HG02885 (cell line): ENCODE data around the gene NCBP2L.
"Not testable (repeated sequence)": the region's sequence is repeated elsewhere in the genome, so short reads cannot be mapped to it uniquely, and the experiment has no call there.

Experiments
- ATAC-seq: cut with Tn5 transposase; IDR thresholded peaks from one replicate; pipeline ENCODE4 v1.9.1; 2021; ENCODE audit warnings: mild to moderate bottlenecking; ENCODE audit not compliant: unreplicated experiment, poor library complexity

NCBP2L gene

DNA sequence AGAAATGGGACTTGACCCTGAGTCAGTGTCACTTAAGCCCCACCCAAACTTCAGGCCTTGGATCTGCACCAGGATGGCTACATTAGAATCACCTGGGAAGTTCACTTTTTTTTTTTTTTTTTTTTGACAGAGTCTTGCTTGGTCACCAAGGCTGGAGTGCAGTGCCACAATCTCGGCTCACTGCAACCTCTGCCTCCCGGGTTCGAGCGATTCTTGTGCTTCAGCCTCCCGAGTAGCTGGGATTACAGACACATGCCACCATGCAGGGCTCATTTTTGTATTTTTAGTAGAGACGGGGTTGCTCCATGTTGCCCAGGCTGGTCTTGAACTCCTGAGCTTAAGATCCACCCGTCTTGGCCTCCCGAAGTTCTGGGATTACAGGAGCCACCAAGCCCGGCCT, 3.0 kb downstream of the NCBP2L start:
- no peak for ATAC-seq

DNA sequence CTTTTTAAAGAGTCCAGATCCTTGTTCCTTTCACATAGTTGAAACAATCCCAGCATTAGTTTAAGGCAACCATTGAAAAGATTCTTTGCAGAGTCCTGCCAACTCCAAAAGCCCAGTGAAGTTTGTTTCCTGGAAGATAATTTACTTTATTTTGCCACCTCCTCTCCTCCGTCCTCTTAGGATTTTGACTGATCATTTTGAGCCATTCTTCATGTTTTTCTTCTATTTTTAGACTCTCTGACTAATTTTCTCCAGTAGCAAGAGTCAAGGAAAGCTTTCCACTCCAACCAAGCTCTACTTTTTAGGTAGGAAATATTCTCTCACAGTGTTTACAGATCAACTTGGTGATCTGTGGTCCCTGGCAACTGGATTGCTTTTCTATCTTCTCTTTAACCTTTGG, 10.3 kb downstream of the NCBP2L start:
- no peak for ATAC-seq

DNA sequence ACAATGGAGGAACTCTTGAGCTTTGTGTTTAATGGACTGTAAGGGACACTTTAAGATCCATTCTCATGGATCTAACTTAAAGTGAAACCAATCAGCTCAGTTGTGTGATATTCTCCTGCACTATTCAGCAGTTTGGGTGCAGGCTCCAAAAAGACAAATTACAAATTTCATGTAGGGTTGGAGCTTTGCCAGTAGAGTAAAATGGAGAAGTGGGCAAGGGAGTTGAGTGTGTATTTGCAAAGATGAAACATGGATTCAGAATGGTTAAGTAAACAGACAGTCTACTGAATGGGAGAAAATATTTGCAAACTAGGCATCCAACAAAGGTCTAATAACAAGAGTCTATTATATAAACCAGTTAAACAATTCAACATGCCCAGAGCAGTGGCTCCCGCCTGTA, 26.9 kb downstream of the NCBP2L start:
- ATAC-seq = no peak

DNA sequence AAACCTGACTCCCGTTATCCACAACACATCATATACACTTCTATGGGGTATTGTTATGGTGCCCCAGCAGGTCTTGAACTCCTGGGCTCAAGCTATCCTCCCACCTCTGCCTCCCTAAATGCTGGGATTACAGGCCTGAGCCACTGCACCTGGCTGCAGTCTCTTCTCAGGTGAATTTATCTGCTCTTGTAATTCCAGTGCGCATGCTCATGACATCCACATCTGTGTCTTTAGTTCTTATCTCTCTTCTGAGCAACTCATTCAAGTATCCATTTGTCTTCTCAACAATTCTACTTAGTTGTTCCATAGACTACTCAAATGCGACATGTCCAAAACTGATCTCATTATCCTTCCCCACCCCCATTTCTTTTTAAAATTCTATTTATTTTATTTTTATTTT, 27.6 kb downstream of the NCBP2L start:
- no peak for ATAC-seq

DNA sequence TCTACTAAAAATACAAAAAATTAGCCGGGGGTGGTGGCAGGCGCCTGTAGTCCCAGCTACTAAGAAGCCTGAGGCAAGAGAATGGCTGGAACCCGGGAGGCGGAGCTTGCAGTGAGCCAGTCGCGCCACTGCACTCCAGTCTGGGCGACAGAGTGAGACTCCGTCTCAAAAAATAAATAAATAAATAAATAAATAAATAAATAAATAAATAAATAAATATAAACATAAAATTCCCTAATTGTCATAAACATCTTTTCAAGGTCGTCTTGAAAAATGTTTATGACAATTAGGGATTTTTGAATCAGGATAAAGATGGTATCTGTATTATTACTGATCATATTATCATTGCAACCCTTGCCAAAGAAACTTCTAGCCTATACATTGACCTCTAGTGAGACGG, 32.5 kb downstream of the NCBP2L start:
- ATAC-seq = not testable (repeated sequence)

DNA sequence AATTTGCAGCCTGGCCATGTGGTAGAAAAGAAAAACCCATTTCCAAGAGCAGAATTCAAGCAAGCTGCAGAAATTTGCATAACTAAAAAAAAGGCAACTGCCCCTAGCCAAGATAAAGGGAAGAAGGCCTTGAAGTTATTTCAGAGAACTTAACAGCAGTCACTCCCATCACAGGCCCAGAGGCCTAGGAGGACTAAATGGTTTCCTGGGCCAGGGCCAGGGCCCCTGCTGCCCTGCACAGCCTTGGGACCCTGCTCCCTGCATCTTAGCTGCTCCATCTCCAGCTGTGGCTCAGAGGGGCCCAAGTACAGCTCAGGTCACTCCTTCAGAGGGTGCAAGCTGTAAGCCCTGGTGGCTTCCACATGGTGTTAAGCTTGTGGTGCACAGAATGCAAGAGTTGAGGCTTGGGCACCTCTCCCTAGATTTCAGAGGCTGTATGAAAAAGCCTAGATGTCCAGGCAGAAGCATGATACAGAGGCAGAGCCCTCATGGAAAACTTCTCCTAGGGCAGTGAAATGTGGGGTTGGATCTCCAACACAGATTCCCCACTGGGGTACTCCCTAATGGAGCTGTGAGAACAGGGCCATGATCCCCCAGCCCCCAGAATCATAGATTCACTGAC, 41.5 kb downstream of the NCBP2L start:
- no peak for ATAC-seq

DNA sequence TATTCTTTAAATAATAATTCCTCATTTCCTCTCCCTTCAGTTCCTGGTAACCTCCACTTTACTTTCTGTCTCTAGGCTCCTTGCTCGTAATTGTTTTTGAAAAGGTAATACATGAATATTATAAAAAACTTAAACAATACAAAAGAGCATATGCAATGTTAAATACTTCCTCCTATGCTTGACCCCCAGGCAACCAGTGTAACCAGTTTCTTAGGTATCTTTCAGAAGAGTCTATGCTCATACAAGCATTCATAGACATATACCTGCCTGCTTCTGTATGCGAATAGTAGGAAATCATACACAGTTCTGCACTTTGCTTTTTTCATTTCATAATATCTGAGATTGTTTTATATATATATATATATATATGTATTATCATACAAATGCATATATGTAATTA, 45.5 kb downstream of the NCBP2L start:
- no peak for ATAC-seq

DNA sequence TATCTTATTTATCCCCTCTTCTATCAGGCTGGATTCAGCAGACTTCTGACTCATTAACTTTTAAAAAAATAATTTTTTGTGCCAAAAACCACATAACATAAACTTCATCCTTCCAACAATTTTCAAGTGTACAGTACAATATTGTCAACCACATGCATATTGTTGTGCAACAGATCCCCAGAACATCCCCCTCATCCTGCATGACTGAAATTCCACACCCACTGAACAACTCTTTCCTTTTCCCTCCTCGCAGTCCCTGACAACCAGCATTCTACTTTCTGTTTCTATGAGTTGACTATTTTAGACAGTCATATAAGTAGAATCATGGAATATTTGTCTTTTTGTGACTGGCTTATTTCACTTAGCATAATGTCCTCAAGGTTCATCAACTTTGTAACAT, 45.9 kb downstream of the NCBP2L start:
- ATAC-seq = no peak

DNA sequence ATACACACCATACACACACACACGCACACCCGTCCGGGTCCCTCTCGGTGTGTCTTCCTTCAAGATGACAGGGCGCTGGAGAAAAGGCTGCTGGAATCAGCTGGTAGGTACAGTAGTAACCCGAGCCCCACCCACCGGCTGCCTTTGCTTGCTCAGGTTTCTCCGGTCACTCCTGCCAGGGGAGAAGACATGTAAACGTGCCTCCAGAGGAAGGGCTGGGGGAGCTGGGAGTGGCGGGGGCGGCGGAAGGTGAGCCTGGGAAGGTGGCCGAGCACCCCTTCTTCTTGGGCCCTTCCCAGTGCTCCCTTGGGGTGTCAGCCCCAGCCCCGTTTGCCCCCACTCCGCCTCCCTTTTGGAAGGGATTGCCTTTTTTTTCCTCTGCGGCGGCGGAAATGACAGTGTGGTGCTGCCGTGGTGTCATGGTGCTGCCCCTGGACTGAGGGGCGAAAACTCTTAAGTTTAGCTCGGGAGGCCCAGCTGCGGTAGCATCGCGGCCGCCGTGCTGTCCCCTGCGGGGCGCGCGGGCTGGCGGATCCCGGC, 48.2 kb downstream of the NCBP2L start, which contains the start of gene MID2:
Gene MID2, plus strand, starts transcription at position 169 of the 540 bp plus-strand sequence. CDS start 561 bp downstream, outside the sequence.
- peak; percentile 37 for ATAC-seq

DNA sequence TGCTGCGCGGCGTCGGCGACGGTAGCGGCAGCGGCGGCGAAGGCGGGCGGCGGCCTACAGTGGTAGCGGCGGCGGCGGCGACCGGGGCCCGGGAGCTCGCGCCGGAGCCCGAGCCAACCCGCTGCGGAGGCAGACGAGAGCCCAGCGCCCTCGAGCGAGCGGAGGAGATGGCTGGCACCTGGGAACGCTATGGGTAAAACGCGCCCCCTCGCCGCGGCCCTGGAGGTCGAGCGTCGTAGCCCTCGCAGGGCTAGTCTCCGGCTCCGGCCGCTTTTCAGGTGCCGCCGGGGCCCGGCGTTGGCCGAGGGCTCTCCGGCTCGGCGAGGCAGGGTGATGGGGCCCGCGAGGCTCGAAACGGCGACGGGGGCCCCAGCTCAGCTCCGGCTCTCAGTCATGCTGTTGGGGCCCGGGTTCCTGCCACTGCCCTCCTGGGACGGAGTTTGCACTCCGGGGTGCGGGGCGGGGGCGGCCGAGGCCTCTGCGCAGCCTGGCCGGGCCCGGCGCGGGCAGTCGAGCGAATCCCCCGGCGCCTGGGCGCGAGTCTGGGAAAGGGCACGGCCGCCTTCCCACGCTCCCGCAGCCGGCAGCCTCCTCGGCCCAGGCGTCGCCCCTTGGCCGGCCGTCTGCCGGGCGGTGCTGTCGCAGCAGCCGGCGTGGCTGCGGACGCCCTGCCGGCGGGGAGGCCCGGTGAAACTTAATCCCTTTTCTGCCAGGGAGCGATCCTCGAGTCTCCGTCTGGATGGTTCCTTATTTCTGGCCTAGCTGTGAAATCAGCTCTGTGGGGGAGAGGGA, 48.9 kb downstream of the NCBP2L start:
- peak; percentile 59 for ATAC-seq

DNA sequence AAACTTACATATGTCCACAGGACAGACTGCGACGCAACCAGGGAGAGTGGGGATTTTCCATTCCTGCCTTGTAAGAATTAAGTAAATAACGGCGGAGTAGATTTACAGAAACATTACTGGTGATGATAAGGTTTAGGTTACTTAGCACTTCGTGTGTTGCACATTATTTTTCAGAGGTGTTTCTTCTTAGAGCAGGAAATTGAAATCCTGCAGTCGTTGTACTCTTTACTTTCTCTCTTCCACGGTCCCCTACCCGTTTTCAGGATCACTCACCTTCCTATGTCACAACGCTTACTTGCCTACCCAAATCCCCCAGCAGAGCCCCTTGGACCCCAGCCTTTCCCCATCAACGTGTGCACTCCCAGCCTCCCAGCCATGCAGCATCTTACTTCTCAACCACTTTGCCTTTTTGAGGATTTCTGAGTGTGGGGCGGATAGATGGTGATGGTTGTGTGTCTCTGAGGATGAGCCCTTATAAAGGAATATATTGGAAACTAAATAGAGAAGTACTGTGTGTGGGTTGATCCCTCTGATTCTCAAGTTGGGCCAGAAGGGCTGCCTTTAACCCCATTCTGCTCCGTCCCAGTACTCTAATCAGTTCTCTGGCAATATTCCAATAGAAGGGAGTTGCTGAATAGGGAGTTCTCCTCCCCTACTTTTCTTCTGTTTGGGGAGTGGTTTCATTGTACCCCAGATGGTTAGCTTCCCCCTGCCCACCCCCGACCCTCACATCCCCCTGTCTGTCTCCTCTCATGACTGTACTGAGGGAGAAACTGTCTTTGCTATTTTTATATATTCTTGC, 49.7 kb downstream of the NCBP2L start:
- no peak for ATAC-seq

DNA sequence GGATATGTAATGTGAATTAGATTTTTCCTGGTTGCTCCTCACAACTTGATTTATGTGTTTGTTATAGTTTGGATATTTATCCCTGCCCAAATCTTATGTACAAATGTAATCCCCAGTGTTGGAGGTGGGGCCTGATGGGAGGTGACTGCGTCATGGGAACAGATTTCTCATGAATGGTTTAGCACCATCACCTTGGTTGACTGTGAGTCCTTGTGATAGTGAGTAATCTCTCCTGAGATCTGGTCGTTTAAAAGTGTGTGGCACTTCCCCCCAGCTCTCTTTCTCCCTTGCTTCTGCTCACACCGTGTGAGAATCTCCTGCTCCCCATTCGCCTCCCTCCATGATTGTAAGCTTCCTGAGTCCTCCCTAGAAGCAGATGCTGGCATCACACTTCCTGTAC, 50.3 kb downstream of the NCBP2L start:
- no peak for ATAC-seq

DNA sequence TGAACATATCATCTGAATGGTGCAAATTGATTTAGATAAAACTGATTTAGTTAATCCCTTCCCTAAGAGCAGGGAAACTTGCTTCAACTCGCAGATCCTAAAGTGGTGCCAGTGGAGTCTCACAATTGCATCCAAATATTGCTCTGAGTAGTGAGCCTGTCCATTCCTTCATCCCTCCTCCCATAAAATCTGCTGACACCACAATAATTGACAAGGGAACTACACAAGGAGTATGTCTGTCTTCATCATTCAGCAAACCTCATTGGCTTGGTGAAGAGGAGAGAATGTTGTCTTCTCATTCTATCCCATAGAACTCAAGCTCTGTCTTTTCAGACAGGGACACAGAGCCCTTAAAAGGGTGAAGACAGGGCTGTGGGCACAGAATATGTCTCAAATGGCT, 52.3 kb downstream of the NCBP2L start:
- no peak for ATAC-seq

DNA sequence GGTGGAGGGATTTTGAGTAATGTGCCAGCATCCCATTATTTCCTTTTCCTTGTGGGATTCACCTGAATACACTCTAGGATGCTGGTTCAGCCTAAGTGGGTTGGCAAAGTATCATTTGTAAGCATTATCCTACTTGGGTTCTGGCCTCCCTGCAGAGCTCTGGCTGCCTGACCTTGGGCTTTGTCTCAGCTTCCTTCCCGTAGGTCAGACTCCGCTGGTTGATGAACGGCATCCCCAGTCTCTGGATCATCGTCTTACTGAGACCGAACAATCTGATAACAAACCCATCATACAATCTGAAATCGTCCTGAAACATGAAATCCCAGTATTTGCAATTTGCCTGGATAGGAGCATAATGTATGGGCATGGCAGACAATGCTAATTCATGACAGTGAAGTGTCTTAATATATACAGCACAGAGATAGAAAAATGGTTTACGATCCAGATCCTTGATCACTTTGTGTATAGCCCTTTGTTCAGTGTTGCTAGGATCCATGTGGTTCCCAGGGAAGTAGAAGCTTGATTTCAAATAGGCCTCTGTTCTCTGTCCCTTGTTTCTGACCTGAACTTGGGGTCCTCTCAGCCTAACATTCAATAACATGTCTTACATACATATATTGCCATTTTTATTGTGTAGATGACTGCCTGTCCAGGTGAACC, 53.7 kb downstream of the NCBP2L start:
- no peak for ATAC-seq

DNA sequence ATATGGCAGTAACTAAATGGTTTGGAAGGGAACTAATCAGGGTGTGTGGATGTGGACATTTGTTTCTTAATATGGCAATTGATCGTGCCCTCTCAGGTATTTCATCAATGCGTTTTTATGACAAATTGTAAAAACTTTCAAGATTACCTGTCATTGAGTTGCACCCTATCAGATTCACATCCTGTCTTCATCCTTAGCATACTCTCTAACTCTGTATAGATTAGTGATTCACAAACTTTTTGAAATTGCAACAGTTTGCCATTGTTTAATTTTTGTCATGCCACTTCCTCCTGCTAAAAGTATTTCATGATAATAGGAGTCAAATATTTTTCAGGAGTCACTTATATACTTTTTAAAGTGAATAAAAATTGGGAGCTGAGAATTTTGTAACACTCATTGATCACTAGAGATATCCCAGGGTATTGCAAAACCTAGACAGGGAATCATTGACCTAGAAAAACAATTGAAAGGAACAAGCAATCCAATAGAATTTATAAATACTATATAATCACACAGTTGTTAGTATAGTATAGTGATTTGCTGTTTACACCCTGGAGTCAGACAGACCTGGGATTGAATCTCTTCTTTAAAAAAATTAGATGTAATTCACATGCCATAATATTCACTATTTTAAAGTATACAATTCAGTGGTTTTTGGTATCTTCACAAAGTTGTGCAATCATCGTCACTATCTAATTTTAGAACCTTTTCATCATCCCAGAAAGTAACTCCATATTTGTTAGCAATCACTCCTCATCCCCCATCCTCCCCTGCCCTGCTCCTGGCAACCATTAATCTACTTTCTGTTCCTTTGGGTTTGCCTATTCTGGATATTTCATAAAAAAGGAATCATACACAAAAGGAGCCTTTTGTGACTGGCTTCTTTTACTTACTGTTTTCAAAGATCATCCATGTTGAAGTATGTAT, 57.0 kb downstream of the NCBP2L start:
- no peak for ATAC-seq

DNA sequence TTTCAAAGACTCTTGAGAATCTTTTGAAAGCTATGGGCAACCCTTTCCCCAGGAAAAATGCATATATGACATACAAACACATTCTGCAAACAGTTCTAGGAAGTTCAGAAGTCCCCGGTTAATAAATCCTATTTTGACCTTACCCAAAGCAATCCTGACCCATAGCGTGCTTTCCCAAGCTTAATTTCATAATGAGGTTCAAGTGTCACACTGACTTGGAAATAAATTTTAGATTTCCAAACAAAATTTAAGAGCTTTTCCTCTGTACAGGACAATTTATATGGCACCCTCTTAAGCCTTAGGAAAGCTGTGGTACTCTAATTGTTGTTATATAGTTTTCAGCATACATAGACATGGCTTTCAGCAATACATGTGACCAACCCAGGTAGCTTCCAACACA, 59.4 kb downstream of the NCBP2L start:
- ATAC-seq = no peak

DNA sequence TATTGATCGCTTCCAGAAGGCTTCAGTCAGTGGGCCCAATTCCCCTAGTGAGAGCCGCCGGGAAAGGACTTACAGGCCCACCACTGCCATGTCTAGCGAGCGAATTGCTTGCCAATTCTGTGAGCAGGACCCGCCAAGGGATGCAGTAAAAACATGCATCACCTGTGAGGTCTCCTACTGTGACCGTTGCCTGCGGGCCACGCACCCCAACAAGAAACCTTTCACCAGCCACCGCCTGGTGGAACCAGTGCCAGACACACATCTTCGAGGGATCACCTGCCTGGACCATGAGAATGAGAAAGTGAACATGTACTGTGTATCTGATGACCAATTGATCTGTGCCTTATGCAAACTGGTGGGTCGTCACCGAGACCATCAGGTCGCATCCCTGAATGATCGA, 63.4 kb downstream of the NCBP2L start:
- ATAC-seq = no peak

DNA sequence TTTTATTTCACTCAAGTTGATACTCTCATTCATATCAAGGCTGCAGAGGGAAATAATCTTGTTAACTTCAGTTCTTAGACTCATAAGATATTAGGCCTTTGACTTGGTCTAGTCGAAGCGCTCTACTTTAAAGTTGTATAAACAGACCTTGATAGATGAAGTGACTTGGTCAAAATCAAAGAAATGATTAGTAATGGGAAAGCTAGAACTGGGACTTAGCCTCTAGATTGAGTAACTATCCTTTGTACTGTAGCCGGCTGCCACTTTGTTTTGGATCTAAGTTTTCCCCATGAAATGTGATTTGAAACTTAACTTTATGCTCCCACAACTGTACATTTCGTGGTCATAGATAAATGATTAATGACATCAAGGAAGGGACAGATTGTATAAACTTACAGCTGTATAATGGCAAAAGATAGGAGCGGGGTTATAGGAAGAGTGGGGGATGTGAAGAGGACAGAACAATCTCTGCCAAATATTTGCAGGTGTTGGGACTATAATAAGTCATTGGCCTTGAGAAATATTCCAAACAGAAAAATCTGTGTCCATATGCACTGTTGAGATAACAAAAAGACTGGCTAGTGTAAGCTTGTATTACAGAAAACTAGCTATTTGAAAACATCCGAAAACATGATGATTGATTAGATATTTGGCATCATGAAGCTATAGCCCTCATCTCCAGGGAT, 65.3 kb downstream of the NCBP2L start:
- ATAC-seq = no peak
